Keratinocyte (primary cell): ENCODE measurements around the gene NCAM2. TPM values are rescaled to one million over a fixed set of nuclear protein-coding genes. Genes with fewer than 3 reads are reported as not detected.

ENCODE experiments used
- DNase-seq: peaks from one replicate; pipeline ENCODE4 v3.0.0-alpha.2; 2011; ENCODE audit warnings: low read depth, missing footprints, low spot score
- FAIRE-seq: peaks from 2 replicates; lab custom pipeline; 2011; peaks lifted over from hg19 to GRCh38; lab: Jason Lieb, UNC
- H2AFZ ChIP-seq: 2 replicates; pipeline ENCODE4 v1.6.0; 2012; ENCODE audit warnings: low read length, control low read depth, inconsistent platforms; ENCODE audit not compliant: control insufficient read depth
- H3K27ac ChIP-seq: 2 replicates; pipeline ENCODE4 v1.5.1; 2011; ENCODE audit warnings: low read length; ENCODE audit not compliant: control insufficient read depth, insufficient read depth
- H3K27me3 ChIP-seq: 3 replicates; pipeline ENCODE4 v1.6.0; 2011; ENCODE audit warnings: low read length; ENCODE audit not compliant: control insufficient read depth, insufficient read depth; ENCODE audit errors: extremely low read depth
- H3K36me3 ChIP-seq, 2 experiments: 2 replicates in 1 of 2; 3 replicates in 1 of 2; pipeline ENCODE4 v1.5.1; 2011; ENCODE audit warnings: low read length in 2 of 2, mild to moderate bottlenecking in 1 of 2; ENCODE audit not compliant: control insufficient read depth in 2 of 2, insufficient read depth in 2 of 2; ENCODE audit errors: extremely low read depth in 1 of 2
- H3K4me1 ChIP-seq: 3 replicates; pipeline ENCODE4 v1.5.1; 2011; ENCODE audit warnings: low read length; ENCODE audit not compliant: control insufficient read depth, insufficient read depth; ENCODE audit errors: extremely low read depth
- H3K4me2 ChIP-seq: 3 replicates; pipeline ENCODE4 v1.6.0; 2011; ENCODE audit warnings: low read depth, low read length; ENCODE audit not compliant: control insufficient read depth, insufficient read depth; ENCODE audit errors: extremely low read depth
- H3K4me3 ChIP-seq, 3 experiments: fragments of 200-600 bp in 1 of 3; sonication (generic) in 1 of 3; 2 replicates in 2 of 3; 3 replicates in 1 of 3; pipeline ENCODE4 v1.5.1; 2011 to 2016; ENCODE audit warnings: low read length in 3 of 3, mild to moderate bottlenecking in 3 of 3, control low read depth in 2 of 3, inconsistent platforms in 1 of 3, low read depth in 1 of 3, mixed read lengths in 1 of 3, mixed run types in 1 of 3, moderate library complexity in 1 of 3; ENCODE audit not compliant: control insufficient read depth in 2 of 3, insufficient read depth in 2 of 3; ENCODE audit errors: extremely low read depth in 1 of 3
- H3K79me2 ChIP-seq: 2 replicates; pipeline ENCODE4 v1.6.0; 2012; ENCODE audit warnings: low read length; ENCODE audit not compliant: control insufficient read depth, insufficient read depth
- H3K9ac ChIP-seq: 3 replicates; pipeline ENCODE4 v1.6.0; 2011; ENCODE audit warnings: low read length; ENCODE audit not compliant: control insufficient read depth, insufficient read depth; ENCODE audit errors: extremely low read depth
- H3K9me1 ChIP-seq: 3 replicates; pipeline ENCODE4 v1.6.0; 2011; ENCODE audit warnings: low read length; ENCODE audit not compliant: control insufficient read depth, insufficient read depth; ENCODE audit errors: extremely low read depth
- H3K9me3 ChIP-seq: 2 replicates; pipeline ENCODE4 v1.5.1; 2012; ENCODE audit warnings: low read depth, low read length; ENCODE audit not compliant: control insufficient read depth
- H4K20me1 ChIP-seq: 3 replicates; pipeline ENCODE4 v1.6.0; 2011; ENCODE audit warnings: low read length; ENCODE audit not compliant: control insufficient read depth, insufficient read depth; ENCODE audit errors: extremely low read depth
- CTCF ChIP-seq, 3 experiments: IDR thresholded peaks in 1 of 3; conservative IDR thresholded peaks in 1 of 3; optimal IDR thresholded peaks in 1 of 3; 2 replicates in 2 of 3; 3 replicates in 1 of 3; pipeline versions ENCODE3 to v1.5.1; 2011; ENCODE audit warnings: low read length in 3 of 3, mild to moderate bottlenecking in 3 of 3, moderate library complexity in 2 of 3, control low read depth in 1 of 3, inconsistent platforms in 1 of 3; ENCODE audit not compliant: insufficient read depth in 2 of 3; ENCODE audit errors: extremely low read depth in 1 of 3
- EZH2 ChIP-seq: IDR thresholded peaks from one replicate; pipeline ENCODE4 v1.6.1; 2012; ENCODE audit warnings: inconsistent platforms, mild to moderate bottlenecking, low read length, moderate library complexity
- dilution Hi-C: fragments of 300-500 bp; cut with MboI; formaldehyde crosslinking; loops from one replicate; pipeline ENCODE4 v1.7.0; 2020; ENCODE audit warnings: low sequenced_read_pairs; ENCODE audit not compliant: extremely low pct_ligation_motif_present
- polyA plus RNA-seq, 5 experiments: library from polyadenylated mRNA; depleted of rRNA in 3 of 5; stranded (reverse) in 3 of 5; stranded (forward) in 1 of 5; unstranded in 1 of 5; fragments of >200 nt; gene quantifications; 1 replicate in 1 of 5; 2 replicates in 3 of 5; 3 replicates in 1 of 5; pipeline versions ENCODE4 v1.2.1 to v1.2.3, GENCODE V29; 2011 to 2012; ENCODE audit warnings: missing spikeins in 2 of 5, low read depth in 1 of 5, low replicate concordance in 1 of 5

NCAM2 gene
- polyA plus RNA-seq, 1 donor (not counting 4 experiments of a cell fraction or from before 2014, with no cell fraction given) = 0.16 TPM

GRCh38 chr21:21165063-21165645 lies 166.9 kb downstream of the NCAM2 start:
- FAIRE-seq (no peak), DNase-seq (no peak)
- Histone ChIP-seq H2AFZ (no peak overlapping the region), H3K4me2 (no peak overlapping the region), H3K4me3 (no peak overlapping the region), H3K79me2 (no peaks in the 10 kb centered on the region), H3K27me3 (no peaks in the 10 kb centered on the region), H3K9ac (no peak overlapping the region), H3K36me3 (no peaks in the 10 kb centered on the region), H4K20me1 (no peaks in the 10 kb centered on the region), H3K27ac (no peak overlapping the region), H3K4me1 (no peaks in the 10 kb centered on the region), H3K9me3 (no peaks in the 10 kb centered on the region), H3K9me1 (no peaks in the 10 kb centered on the region)
- no peak for TF ChIP-seq CTCF (optimal IDR thresholded peaks at IDR 0.05 in 1 of 3, IDR thresholded peaks at IDR 0.05 in 1 of 3, conservative IDR thresholded peaks at IDR 0.05 in 1 of 3; ENCODE audit: extremely low read depth in 1 of 3, insufficient read depth in 2 of 3, low read length in 3 of 3)
- no peak for TF ChIP-seq EZH2
- dilution Hi-C loops = no loop called here

GRCh38 chr21:21174676-21175075 lies 176.5 kb downstream of the NCAM2 start:
- Histone ChIP-seq H3K36me3 (no peaks in the 10 kb centered on the region), H3K4me3 (no peak overlapping the region), H3K9me3 (no peaks in the 10 kb centered on the region), H3K27ac (no peak overlapping the region), H4K20me1 (no peaks in the 10 kb centered on the region), H3K27me3 (no peaks in the 10 kb centered on the region), H3K79me2 (no peaks in the 10 kb centered on the region), H3K4me2 (no peak overlapping the region), H2AFZ (no peak overlapping the region), H3K9me1 (no peaks in the 10 kb centered on the region), H3K4me1 (no peaks in the 10 kb centered on the region), H3K9ac (no peak overlapping the region)
- dilution Hi-C loops = no loop called here
- FAIRE-seq (no peak), DNase-seq (no peak)
- TF ChIP-seq CTCF (optimal IDR thresholded peaks at IDR 0.05 in 1 of 3, IDR thresholded peaks at IDR 0.05 in 1 of 3, conservative IDR thresholded peaks at IDR 0.05 in 1 of 3; ENCODE audit: extremely low read depth in 1 of 3, insufficient read depth in 2 of 3, low read length in 3 of 3) = no peak
- TF ChIP-seq EZH2 = no peak
